Measurements from ENCODE around the gene RAD23B. TPM values are rescaled to one million over a fixed set of nuclear protein-coding genes. Genes with fewer than 3 reads are reported as not detected.

Gene RAD23B
- polyA plus RNA-seq, 1 experiment = 229 TPM

- Histone ChIP-seq H3K4me3 (ENCODE audit: low read depth, low read length) (no peak overlapping the region), H3K36me3 (ENCODE audit: control insufficient read depth, insufficient read depth, low read length) (no peaks in the 10 kb centered on the region), H3K27me3 (ENCODE audit: control insufficient read depth, insufficient read depth, low read length) (no peaks in the 10 kb centered on the region)
- CTCF ChIA-PET = interaction anchor here (1.1 to 3.4 kb wide), 3 partner anchors 11 to 99 kb away, joined by 4 to 27 read pairs (median 6); no protein-coding TSS in a partner anchor
- DNase-seq (ENCODE audit: low read depth) = no peak
- POLR2A ChIA-PET = no interaction called here
- TF ChIP-seq CTCF (IDR thresholded peaks at IDR 0.05; ENCODE audit: insufficient read depth, low read depth, low read length) = no peak
Observed at GRCh38 chr9:107242073-107243030, 40.7 kb upstream of the RAD23B start.

GRCh38 chr9:107243742-107244141, 39.3 kb upstream of the RAD23B start:
- DNase-seq (ENCODE audit: low read depth) = no peak
- ChIA-PET CTCF (interaction anchor here (1.3 kb wide), 1 partner anchor 98 kb away, joined by 4 read pairs; no protein-coding TSS in a partner anchor), POLR2A (interaction anchor here (0.6 kb wide), 1 partner anchor 8 kb away, joined by 3 read pairs; no protein-coding TSS in a partner anchor)
- H3K36me3 ChIP-seq (ENCODE audit: control insufficient read depth, insufficient read depth, low read length) = no peaks in the 10 kb centered on the region
- no peak overlapping the region for H3K4me3 ChIP-seq (ENCODE audit: low read depth, low read length)
- TF ChIP-seq CTCF (IDR thresholded peaks at IDR 0.05; ENCODE audit: insufficient read depth, low read depth, low read length) = no peak
- no peaks in the 10 kb centered on the region for H3K27me3 ChIP-seq (ENCODE audit: control insufficient read depth, insufficient read depth, low read length)

GRCh38 chr9:107246259-107247254, 36.5 kb upstream of the RAD23B start:
- 0 out of 2 replicates have a peak, but pooled peaks have one; percentile 5 for TF ChIP-seq CTCF (IDR thresholded peaks at IDR 0.05; ENCODE audit: insufficient read depth, low read depth, low read length)
- no peak for DNase-seq (ENCODE audit: low read depth)
- Histone ChIP-seq H3K36me3 (ENCODE audit: control insufficient read depth, insufficient read depth, low read length) (no peaks in the 10 kb centered on the region), H3K4me3 (ENCODE audit: low read depth, low read length) (no peak overlapping the region), H3K27me3 (ENCODE audit: control insufficient read depth, insufficient read depth, low read length) (no peaks in the 10 kb centered on the region)
- CTCF ChIA-PET = interaction anchor here (0.7 kb wide), 1 partner anchor 1017 kb away, joined by 3 read pairs; no protein-coding TSS in a partner anchor
- POLR2A ChIA-PET = no interaction called here

GRCh38 chr9:107248714-107249113, 34.4 kb upstream of the RAD23B start:
- ChIA-PET CTCF (interaction anchor here (0.9 to 1.2 kb wide), 3 partner anchors 9 to 89 kb away, joined by 3 to 4 read pairs (median 3); no protein-coding TSS in a partner anchor), POLR2A (no interaction called here)
- DNase-seq (ENCODE audit: low read depth) = no peak
- TF ChIP-seq CTCF (IDR thresholded peaks at IDR 0.05; ENCODE audit: insufficient read depth, low read depth, low read length) = no peak
- Histone ChIP-seq H3K36me3 (ENCODE audit: control insufficient read depth, insufficient read depth, low read length) (no peaks in the 10 kb centered on the region), H3K4me3 (ENCODE audit: low read depth, low read length) (no peak overlapping the region), H3K27me3 (ENCODE audit: control insufficient read depth, insufficient read depth, low read length) (no peaks in the 10 kb centered on the region)
